Epidermal melanocyte (primary cell): ENCODE data around the gene ZNF662.
"Not testable (repeated sequence)": the region's sequence is repeated elsewhere in the genome, so short reads cannot be mapped to it uniquely, and the experiment has no call there.

ENCODE experiments used
- DNase-seq: peaks from one replicate; pipeline ENCODE4 v3.0.0; 2011; ENCODE audit warnings: low spot score; ENCODE audit not compliant: insufficient read length

The ZNF662 gene

GRCh38 chr3:42906070-42906847 lies at the start of gene ZNF662:
TSS of gene ZNF662 (plus strand) at chr3:42906142. CDS start at chr3:42908115, 1,973 bp downstream.
- DNase-seq, result no peak

DNA sequence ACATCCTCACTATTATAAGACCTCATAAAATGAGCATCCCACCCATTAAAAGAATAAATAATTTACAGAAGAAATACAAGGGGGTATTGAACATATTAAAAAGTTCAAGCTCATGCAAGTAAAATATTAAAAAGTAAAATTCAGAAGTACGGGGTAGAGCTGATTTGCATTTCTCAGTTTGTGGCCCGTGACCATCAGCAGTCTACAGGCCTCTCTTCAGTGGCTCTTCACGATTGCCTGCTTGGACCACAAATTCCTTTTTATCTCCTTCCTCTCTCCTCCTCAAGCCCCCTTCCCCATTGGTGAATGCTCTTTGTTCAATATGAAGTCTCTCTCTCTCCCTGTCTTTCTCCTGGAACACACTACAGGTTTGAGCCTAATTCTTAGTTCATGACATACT lies 49.4 kb upstream of the ZNF662 start:
- DNase-seq, result no peak

DNA sequence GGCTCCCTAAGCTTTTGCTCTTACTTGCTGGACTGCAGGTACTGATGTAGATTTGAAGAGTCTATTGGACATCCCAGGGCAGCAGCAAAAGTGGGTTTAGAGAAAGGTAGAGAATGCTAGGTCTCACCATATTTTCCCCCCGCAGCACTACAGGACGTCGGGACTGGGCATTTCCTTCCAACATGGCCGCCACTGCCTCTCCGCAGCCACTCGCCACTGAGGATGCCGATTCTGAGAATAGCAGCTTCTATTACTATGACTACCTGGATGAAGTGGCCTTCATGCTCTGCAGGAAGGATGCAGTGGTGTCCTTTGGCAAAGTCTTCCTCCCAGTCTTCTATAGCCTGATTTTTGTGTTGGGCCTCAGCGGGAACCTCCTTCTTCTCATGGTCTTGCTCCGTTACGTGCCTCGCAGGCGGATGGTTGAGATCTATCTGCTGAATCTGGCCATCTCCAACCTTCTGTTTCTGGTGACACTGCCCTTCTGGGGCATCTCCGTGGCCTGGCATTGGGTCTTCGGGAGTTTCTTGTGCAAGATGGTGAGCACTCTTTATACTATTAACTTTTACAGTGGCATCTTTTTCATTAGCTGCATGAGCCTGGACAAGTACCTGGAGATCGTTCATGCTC lies 41.5 kb upstream of the ZNF662 start:
- DNase-seq, result no peak

DNA sequence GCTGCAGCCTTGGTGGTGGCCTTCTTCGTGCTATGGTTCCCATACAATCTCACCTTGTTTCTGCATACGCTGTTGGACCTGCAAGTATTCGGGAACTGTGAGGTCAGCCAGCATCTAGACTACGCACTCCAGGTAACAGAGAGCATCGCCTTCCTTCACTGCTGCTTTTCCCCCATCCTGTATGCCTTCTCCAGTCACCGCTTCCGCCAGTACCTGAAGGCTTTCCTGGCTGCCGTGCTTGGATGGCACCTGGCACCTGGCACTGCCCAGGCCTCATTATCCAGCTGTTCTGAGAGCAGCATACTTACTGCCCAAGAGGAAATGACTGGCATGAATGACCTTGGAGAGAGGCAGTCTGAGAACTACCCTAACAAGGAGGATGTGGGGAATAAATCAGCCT lies 40.7 kb upstream of the ZNF662 start:
- DNase-seq, result no peak

- no peak for DNase-seq
Measured at GRCh38 chr3:42867138-42867537, 38.8 kb upstream of the ZNF662 start.

GRCh38 chr3:42868841-42869240 lies 37.1 kb upstream of the ZNF662 start:
- DNase-seq, result no peak

- no peak for DNase-seq
Measured at GRCh38 chr3:42871592-42872196, 34.2 kb upstream of the ZNF662 start.

- DNase-seq, result no peak
Measured at GRCh38 chr3:42872718-42873117, 33.2 kb upstream of the ZNF662 start.

GRCh38 chr3:42873221-42873982 lies 32.5 kb upstream of the ZNF662 start:
- DNase-seq, result no peak

- no peak for DNase-seq
Measured at GRCh38 chr3:42874749-42875148, 31.2 kb upstream of the ZNF662 start.

DNA sequence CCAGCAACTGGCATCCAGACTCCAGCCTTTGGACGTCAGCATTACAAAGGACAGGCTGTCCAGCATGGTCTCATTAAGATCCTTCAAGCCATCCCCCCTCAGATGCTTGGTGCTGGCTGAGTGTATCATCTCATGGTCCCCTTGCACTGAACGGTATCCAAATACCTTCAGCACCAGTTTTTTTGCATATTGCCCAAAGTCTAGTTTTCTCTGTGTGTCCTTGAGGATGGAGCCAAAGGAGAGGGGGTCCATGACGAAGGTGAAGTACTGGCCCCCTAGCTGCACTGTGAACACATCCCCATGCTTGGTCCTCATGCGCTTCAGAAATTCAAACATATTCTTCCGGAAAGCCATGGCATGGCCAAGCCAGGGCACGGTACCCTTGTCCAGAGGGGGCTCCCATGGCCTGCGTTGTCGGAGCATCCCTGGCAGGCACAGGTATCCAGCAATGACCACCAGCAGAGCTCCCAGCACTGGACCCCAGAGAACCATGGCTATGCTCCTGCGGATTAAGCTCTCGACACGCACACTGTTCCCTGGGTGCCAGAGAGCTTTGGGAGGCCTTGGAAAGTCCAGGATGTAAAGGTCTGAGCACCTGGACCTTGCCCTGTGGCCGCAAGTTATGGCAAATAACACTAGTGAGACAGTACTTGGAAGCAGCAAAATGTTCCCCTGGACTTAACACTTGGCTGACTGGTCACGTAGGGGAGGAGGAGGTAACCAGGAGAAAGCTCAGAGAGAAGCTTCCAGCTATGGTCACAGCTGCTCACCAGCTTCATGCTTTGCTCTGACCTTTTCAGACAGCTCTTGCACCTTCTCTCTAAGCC lies 30.4 kb upstream of the ZNF662 start, which contains the start of gene CYP8B1:
TSS of gene CYP8B1 (minus strand) at position 555 of the 827 bp plus-strand sequence. CDS start at position 492, 63 bp downstream.
- no peak for DNase-seq

GRCh38 chr3:42876401-42876800 lies 29.5 kb upstream of the ZNF662 start:
- DNase-seq, result no peak

DNA sequence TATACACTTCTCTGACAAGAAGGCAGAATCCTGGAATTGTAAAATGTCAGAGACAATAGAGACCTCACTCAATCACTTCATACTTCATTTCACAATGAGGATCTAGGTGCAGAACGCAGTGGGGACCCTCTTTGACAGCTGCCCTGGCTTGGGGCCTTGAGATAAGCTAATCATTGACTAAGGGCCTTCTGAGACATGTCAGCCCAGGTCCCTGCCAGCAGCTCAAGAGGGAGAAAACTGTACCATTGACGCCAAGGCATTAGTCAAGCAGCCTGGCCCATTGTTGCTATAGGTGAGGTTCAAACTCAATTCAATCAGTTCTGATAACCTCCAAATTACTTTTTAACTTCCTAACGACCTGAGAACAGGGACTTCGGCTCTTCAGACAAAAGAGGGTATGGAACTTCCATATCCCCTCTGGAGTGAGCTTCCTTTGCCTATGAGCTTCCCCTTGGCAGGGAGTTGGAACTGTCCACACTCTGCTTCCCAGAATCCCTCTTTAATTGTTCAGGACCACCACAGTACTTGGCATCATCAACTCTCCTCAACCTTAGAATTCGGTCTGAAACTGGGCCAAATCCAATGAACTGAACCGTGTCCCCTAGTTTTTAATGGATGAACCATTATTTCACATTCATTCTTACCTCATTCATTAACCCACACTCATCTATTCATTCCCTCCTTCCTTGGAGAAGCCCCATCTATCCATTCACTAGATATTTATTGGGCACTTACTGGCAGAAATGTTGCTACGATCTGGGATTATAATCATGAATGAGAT lies 28.8 kb upstream of the ZNF662 start:
- no peak for DNase-seq

DNA sequence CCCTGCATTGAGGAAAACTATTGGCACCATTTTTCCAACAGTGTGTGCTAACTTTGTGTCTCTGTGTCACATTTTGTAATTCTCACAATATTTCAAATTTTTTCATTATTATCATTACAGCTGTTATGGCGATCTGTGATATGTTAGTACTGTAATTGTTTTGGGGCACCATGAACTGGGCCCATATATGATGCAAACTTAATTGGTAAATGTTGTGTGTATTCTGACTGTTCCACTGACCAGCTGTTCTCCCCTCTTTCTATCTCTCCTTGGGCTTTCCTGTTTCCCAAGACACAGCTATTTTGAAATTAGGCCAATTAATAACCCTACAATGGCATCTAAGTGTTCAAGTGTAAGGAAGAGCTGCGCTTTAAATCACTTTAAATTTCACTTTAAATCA lies 28.1 kb upstream of the ZNF662 start:
- DNase-seq, result no peak

GRCh38 chr3:42880183-42880582 lies 25.8 kb upstream of the ZNF662 start:
- DNase-seq, result no peak

DNA sequence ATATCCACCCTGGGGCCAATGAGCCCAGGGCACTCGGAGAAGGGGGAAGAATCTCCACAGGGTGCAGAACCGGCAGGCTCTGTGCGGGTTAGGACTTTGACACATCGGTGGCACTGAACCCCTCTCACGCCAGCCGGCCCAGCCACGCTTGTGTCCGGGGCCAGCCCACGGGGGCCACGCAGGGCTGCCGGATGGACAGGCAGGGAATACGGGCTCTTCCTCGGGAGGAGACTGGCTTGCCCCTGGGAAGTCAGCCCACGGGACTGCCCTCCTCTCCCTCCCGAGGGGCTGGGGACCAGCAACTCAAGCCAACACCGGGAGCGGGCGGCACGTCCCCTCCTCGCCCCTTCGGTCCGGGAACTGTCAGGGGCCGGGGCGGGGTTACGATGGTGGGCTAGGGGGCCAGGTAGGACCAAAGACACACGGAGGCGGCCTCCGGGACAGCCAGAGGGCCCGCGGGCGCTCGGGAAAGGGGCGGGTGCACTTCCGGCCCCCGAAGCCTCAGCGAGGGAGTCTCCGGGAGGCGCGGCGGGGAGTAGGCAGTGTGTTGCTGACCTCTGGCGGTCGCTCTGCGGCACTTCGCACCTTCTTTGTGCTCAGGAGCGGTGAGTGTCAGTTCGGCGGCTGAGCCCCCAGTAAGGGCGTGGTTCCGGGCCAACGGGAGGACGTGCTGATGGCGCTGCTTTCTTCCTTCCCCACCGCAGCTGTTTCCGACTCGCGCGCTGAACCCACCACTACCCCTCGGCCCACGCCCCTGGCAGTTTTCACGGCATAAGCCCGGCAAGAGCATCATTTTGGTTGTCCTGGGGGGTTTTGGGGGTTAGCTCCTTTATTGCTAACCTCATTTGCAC lies 25.1 kb upstream of the ZNF662 start:
- DNase-seq, result peak; percentile 83

GRCh38 chr3:42883251-42883930 lies 22.6 kb upstream of the ZNF662 start:
- not testable (repeated sequence) for DNase-seq

DNA sequence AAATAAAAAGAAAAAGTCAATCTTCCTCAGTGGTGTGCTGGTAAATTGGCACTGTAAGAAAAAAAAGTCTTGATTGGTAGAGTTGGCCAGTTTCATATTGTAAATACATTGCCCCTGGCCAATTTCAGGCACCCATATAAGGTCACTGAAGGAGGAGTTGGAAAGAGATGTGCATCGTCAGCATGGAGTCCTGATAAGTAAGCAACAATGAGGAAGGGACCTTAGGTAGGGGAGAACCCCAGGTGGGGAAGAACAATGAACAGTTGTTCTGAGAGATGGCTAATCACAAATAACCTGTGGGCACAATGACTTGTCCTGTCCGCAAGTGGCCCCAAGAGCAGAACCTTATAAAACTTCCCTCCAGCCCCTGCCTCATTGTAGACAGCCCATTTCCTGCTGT lies 21.6 kb upstream of the ZNF662 start:
- no peak for DNase-seq
